Measurements from ENCODE around the gene LPIN2. TPM values are rescaled to one million over a fixed set of nuclear protein-coding genes. Genes with fewer than 3 reads are reported as not detected.

Gene LPIN2
- total RNA-seq, 2 donors from 2014 or later = 23.6 to 59.0 TPM

DNA sequence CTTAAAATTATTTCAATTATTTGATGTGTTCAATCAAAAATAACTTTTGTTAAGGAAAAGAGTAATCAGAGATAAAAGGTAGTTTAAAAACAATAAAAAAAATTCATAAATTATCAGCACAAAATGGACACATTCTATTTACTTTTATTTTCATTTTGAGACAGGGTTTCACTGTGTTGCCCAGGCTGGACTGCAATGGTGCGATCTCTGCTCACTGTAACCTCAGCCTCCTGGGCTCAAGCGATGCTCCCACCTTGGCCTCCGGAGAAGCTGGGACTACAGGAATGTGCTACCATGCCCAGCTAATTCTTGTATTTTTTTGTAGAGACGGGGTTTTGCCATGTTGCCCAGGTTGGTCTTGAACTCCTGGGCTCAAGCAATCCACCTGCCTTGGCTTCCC lies 47.1 kb downstream of the LPIN2 start:
- H3K27ac ChIP-seq = no peak overlapping the region

DNA sequence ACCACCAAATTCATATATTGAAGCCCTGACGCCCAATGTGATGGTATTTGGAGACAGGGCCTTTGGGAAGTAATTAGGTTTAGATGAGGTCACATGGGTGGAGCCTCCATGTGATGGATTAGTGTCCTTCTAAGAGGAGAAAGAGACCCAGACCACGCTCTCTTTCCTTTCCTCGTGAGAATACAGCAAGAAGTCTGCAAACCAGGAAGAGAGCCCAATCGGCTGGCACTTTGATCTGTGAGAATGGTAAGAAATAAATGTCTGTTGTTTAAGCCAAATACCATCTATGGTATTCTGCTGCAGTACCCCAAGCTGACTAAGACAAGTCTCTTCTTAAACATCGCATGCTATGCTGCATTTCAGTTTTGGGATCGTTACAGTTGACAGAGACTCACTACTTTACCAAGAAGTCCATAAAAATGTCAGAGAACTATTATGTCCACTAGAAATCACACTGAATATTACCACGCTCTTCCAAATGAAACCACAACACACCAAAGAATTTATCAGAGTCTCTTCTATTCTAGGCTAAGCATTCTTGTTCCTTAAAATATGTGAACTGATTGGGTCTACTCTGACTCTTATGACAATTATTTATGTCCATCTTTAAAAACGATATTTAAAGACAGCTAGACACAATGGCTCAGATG lies 48.5 kb downstream of the LPIN2 start:
- H3K4me1 ChIP-seq = no peaks in the 10 kb centered on the region
- H3K36me3 ChIP-seq = no peaks in the 10 kb centered on the region
- TF ChIP-seq, protein P1, sequence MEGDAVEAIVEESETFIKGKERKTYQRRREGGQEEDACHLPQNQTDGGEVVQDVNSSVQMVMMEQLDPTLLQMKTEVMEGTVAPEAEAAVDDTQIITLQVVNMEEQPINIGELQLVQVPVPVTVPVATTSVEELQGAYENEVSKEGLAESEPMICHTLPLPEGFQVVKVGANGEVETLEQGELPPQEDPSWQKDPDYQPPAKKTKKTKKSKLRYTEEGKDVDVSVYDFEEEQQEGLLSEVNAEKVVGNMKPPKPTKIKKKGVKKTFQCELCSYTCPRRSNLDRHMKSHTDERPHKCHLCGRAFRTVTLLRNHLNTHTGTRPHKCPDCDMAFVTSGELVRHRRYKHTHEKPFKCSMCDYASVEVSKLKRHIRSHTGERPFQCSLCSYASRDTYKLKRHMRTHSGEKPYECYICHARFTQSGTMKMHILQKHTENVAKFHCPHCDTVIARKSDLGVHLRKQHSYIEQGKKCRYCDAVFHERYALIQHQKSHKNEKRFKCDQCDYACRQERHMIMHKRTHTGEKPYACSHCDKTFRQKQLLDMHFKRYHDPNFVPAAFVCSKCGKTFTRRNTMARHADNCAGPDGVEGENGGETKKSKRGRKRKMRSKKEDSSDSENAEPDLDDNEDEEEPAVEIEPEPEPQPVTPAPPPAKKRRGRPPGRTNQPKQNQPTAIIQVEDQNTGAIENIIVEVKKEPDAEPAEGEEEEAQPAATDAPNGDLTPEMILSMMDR (IDR thresholded peaks at IDR 0.05) = no peak
- no peaks in the 10 kb centered on the region for H3K27me3 ChIP-seq
- no peak overlapping the region for H3K4me3 ChIP-seq
- H3K27ac ChIP-seq = no peak overlapping the region
- no peaks in the 10 kb centered on the region for H3K9me3 ChIP-seq
- intact Hi-C loops (cut with DNase I) = no loop called here
- H3K9ac ChIP-seq (ENCODE audit: low read depth in 2 of 2, low read length in 2 of 2) = no peak overlapping the region
- no peak for DNase-seq

More for the DNA sequence above, 47.1 kb downstream of the LPIN2 start:
- H3K27me3 ChIP-seq = no peaks in the 10 kb centered on the region
- no peaks in the 10 kb centered on the region for H3K9me3 ChIP-seq
- no peak for DNase-seq
- TF ChIP-seq, protein P1 (IDR thresholded peaks at IDR 0.05) = no peak
- H3K4me1 ChIP-seq = peaks cover 5% of the 10 kb centered on the region
- no peak overlapping the region for H3K9ac ChIP-seq (ENCODE audit: low read depth in 2 of 2, low read length in 2 of 2)
- intact Hi-C loops (cut with DNase I) = no loop called here
- H3K36me3 ChIP-seq = no peaks in the 10 kb centered on the region
- no peak overlapping the region for H3K4me3 ChIP-seq

Other genes with a start within 250 kb of the LPIN2 start
- 10 to 100 TPM; 17.0 to 23.2 TPM for gene EMILIN2, start 166.1 kb downstream of the LPIN2 start, total RNA-seq
- gene MYOM1, start 206.8 kb upstream of the LPIN2 start, total RNA-seq = 1 to 10 TPM; 2.8 to 7.9 TPM
- 100 to 1,000 TPM; 338 to 537 TPM for gene MYL12A, start 234.7 kb upstream of the LPIN2 start, total RNA-seq
- gene MYL12B, start 249.0 kb upstream of the LPIN2 start, total RNA-seq = 100 to 1,000 TPM; 415 to 575 TPM